Skeletal muscle cell (primary cell): Measurements from ENCODE around the gene SYNGR4.

Source experiments
- DNase-seq: peaks from one replicate; pipeline ENCODE4 v3.0.0-alpha.2; 2010; ENCODE audit warnings: low read depth
- H3K4me3 ChIP-seq: 2 replicates; pipeline ENCODE4 v1.5.1; 2011; ENCODE audit warnings: low read depth, mild to moderate bottlenecking, control low read depth, low read length, moderate library complexity

Gene SYNGR4

GRCh38 chr19:48392860-48393558 is 28.8 kb downstream of the SYNGR4 start:
- H3K4me3 ChIP-seq, result peak overlapping the region; percentile 51
- no peak for DNase-seq

DNA sequence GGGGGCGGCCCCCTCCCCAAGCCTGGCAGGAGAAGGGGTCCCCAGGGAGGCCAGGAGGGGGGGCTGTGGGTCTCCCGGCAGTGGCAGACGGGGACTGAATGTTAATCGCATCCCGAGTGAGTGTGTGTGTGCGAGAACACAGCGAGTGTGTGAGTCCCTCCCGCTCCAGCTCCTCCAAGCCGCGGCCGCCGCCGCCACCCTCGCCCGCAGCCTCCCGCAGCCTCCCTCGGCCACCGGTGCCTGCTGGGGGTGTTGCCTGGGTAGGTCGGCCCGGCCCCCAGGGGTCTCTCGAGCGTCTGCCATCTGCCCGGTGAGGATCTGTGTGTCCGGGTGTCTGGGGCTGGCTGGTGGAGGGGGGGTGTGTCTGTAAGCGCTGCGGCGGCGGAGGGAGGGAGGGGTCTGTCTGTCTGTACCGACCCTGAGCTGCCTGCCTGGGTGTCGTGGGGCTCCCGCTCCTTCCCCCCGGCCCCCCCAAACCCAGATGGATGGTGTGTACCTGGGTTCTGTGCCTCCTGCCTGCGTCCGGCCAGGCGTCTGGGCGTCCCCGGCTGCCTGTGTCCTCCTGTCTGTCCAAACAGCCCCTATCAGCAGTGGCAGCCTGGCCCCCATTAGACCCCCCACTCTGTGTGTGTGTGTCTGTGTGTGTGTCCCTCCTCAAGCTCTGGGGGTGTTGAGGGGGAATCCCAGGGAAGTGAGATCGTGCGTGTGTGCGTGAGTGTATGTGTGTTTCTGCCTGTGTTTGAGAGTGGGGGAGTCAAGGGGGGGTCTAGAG is 29.6 kb downstream of the SYNGR4 start, which contains the start of gene GRIN2D:
TSS of gene GRIN2D (plus strand) at position 110 of the 772 bp plus-strand sequence. CDS start 4,725 bp downstream, outside the sequence.
- H3K4me3 ChIP-seq, result peak within 1 kb of the TSS; percentile 51
- no peak for DNase-seq

DNA sequence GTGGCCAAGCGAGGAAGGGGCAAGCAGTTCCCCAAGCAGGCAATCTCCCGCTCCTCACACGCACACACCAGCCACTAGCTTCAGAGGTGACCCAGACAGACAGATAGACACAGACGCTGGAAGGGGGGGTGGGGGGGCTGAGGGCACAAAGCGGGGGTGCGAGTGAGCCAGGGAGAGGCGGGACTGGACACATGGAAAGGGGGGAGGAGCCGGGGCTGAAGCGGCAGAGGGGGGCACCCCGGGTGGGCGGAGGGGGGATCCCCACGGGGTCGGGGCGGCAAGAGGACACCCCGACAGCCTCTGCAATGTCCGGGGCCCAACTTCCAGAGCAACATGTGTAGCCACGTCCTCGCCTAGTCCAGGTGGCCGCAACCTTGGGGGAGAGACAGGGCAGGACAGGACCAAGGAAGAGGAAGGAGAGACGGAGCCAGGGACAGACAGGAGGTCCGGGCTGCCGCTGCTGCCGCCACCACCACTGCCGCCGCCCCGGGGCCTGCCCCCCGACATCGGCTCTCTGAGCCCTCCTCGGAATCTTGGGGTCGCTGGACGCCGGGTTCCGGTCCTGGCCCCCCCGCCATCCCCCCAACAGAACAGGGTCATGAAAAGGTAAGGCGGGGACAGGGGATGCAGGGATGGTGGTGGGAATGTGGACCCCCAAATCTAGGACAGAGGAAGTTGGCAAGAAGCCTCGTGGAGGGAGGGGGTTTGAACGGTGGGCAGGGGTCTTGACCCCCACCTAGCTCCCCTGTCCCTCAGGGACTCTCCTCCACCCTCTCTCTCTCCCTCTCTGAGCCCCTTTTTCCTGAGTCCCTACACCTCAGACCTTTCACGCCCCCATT is 30.4 kb downstream of the SYNGR4 start:
- no peak for DNase-seq
- peak overlapping the region; percentile 51 for H3K4me3 ChIP-seq

GRCh38 chr19:48395170-48395455 is 30.9 kb downstream of the SYNGR4 start:
- peak overlapping the region; percentile 51 for H3K4me3 ChIP-seq
- DNase-seq, result no peak

GRCh38 chr19:48395499-48395898 is 31.3 kb downstream of the SYNGR4 start:
- DNase-seq, result no peak
- peak overlapping the region; percentile 51 for H3K4me3 ChIP-seq

- H3K4me3 ChIP-seq, result no peak overlapping the region
- DNase-seq, result no peak
Observed at GRCh38 chr19:48396016-48396823, 32.1 kb downstream of the SYNGR4 start.

- no peak overlapping the region for H3K4me3 ChIP-seq
- no peak for DNase-seq
Observed at GRCh38 chr19:48396824-48397176, 32.6 kb downstream of the SYNGR4 start.

GRCh38 chr19:48397263-48398101 is 33.3 kb downstream of the SYNGR4 start:
- peak overlapping the region; percentile 55 for H3K4me3 ChIP-seq
- DNase-seq, result no peak

DNA sequence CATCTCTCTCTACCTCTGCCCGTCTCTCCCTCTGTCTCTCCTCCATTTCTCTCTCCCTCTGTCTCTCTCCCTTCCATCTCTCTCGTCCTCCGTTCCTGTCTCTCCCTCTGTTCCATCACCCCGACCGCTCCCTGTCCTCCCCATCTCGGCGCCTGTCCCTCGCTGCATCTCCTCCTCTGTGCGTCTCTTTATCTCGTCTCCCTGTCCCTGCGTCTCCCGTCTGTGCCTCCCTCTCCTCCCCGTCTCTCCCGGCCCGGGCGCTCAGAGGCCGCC is 33.9 kb downstream of the SYNGR4 start:
- no peak for DNase-seq
- peak overlapping the region; percentile 55 for H3K4me3 ChIP-seq

DNA sequence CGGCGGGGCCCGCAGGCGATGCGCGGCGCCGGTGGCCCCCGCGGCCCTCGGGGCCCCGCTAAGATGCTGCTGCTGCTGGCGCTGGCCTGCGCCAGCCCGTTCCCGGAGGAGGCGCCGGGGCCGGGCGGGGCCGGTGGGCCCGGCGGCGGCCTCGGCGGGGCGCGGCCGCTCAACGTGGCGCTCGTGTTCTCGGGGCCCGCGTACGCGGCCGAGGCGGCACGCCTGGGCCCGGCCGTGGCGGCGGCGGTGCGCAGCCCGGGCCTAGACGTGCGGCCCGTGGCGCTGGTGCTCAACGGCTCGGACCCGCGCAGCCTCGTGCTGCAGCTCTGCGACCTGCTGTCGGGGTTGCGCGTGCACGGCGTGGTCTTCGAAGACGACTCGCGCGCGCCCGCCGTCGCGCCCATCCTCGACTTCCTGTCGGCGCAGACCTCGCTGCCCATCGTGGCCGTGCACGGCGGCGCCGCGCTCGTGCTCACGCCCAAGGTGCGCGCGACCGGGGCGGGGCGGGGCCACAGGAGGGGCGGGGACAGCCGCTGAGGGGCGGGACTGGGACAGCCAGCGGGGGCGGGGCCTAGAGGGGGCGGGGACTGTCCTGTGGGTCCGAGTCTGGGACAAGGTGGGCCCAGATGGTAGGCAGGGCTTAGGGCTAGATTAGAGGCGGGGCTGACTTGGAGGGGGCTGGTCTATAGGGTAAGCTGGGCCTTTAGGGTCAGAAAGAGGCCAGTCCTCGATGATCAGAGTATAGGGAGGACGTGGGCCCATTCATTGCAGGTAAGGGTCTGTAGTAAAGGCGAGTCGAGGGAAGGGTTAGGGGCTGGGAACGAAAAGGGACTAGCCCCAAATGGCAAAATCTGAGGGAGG is 34.4 kb downstream of the SYNGR4 start:
- H3K4me3 ChIP-seq, result peak overlapping the region; percentile 55
- DNase-seq, result peak; percentile 65

DNA sequence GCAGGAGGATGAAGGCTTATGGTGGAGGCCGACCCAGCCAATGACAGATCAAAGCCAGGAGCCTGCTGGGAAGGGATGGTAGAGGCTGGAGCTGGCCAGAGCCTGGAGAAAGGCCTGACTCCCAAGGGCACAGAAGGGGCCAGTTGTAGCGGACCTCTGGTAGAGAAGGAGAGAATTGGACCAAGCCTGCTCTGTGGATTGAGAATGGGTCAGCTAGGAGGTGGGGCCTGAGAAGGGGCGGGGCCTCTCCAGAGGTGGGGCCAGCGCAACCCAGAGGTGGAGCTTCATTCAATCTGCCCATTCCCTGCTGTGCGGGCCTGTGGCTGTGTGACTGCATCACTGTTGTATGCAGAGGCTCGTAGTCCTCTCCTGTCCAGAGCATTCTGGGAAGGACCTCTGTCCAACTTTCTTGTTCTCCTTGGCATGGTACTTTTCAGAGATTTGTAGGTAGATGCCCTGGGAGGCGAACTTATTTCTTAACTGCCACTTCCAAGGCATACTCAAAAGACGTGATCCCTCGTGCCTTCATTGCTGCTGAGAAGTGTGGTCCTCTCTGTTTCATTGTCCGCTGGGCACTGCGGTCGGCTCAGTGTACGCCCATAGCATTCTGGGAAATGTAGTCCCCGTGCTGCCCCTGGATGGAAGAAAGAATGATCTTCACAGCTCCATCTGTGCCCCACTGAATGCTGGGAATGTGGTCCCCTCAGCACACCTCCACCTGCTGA is 36.0 kb downstream of the SYNGR4 start:
- DNase-seq, result peak; percentile 48
- H3K4me3 ChIP-seq, result peak overlapping the region; percentile 18

DNA sequence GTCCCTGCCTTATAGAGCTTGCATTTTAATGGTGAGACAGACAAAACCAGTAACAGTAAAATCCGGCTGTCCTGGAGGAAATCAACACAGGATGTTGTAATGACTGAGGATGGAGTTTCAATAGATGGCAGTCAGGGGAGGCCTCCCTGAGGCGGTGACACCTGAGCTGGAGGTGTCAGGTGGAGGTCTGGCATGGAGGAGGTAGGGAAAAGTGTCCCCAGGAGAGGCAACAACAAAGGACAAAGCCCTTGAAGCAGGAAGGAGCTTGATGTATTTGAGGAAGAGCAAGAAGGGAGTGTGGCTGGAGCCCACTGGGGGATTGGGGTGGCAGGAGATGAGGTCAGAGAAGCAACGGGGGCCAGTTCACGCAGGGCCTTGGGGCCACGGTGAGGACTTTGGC is 37.1 kb downstream of the SYNGR4 start:
- no peak overlapping the region for H3K4me3 ChIP-seq

GRCh38 chr19:48403606-48404005 is 39.4 kb downstream of the SYNGR4 start:
- no peak overlapping the region for H3K4me3 ChIP-seq
- no peak for DNase-seq

More for the DNA sequence above, 37.1 kb downstream of the SYNGR4 start:
- no peak for DNase-seq

DNA sequence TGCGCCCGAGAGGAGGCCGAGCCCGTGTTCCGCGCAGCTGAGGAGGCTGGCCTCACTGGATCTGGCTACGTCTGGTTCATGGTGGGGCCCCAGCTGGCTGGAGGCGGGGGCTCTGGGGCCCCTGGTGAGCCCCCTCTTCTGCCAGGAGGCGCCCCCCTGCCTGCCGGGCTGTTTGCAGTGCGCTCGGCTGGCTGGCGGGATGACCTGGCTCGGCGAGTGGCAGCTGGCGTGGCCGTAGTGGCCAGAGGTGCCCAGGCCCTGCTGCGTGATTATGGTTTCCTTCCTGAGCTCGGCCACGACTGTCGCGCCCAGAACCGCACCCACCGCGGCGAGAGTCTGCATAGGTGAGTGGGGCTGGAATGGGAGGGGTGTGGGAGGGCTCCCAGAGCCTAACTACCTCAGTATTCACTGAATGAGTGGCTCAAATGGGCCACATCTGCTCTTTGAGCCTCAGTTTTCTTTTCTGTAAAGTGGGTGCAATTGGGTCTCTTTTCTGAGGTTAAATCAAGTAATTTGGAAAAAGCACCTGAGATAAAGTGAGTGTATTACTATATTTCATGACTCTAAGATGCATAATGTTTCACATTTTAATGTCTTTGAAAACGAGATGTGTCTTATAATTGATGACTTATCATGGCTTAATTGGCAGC is 41.0 kb downstream of the SYNGR4 start:
- no peak overlapping the region for H3K4me3 ChIP-seq
- no peak for DNase-seq

DNA sequence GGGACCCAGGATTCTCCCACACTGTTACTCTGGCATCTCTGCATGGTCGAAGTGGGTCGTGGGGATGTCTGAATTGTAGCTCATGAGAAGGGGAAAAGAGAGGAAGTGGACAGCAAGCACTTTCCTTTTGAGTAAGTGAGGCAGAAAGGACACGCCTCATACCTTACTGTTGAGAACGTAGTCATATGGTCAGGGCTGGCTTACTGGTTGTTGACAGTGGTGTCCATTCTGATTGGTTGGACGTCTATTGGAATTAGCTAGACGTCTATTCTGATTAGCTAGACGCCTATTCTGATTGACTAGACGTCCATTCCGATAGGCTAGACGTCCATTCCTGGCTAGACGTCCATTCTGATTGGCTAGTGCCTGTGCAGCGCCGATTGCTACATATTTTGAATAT is 41.7 kb downstream of the SYNGR4 start:
- no peak for DNase-seq
- H3K4me3 ChIP-seq, result no peak overlapping the region

GRCh38 chr19:48413879-48414587 is 49.9 kb downstream of the SYNGR4 start:
- H3K4me3 ChIP-seq, result no peak overlapping the region
- no peak for DNase-seq
